Skeletal muscle tissue (tissue), 4 donors: Measurements from ENCODE around the gene MAGI1. TPM values are rescaled to one million over a fixed set of nuclear protein-coding genes. Genes with fewer than 3 reads are reported as not detected.

Experiments
- H3K27ac ChIP-seq: one replicate; pipeline ENCODE4 v1.7.0; 2013; ENCODE audit warnings: mild to moderate bottlenecking, low read depth, low read length, inconsistent platforms
- H3K27me3 ChIP-seq, 3 donors: one replicate each; pipeline ENCODE4 v1.7.0; 2013; ENCODE audit warnings: low read length in 3 of 3; ENCODE audit not compliant: control insufficient read depth in 3 of 3, insufficient read depth in 3 of 3
- H3K36me3 ChIP-seq, 3 donors: one replicate each; pipeline ENCODE4 v1.7.0; 2013; ENCODE audit warnings: low read length in 3 of 3; ENCODE audit not compliant: control insufficient read depth in 3 of 3, insufficient read depth in 3 of 3
- H3K4me1 ChIP-seq, 3 donors: one replicate each; pipeline ENCODE4 v1.7.0; 2013; ENCODE audit warnings: low read length in 3 of 3, mild to moderate bottlenecking in 3 of 3; ENCODE audit not compliant: control insufficient read depth in 3 of 3, insufficient read depth in 3 of 3
- H3K4me3 ChIP-seq, 3 donors: one replicate each; pipeline ENCODE4 v1.7.0; 2013; ENCODE audit warnings: low read length in 3 of 3
- H3K9ac ChIP-seq, 3 donors: one replicate each; pipeline ENCODE4 v1.7.0; 2013; ENCODE audit warnings: low read length in 3 of 3, mild to moderate bottlenecking in 3 of 3, moderate library complexity in 2 of 3, low read depth in 1 of 3
- H3K9me3 ChIP-seq, 3 donors: one replicate each; pipeline ENCODE4 v1.7.0; 2013; ENCODE audit warnings: low read length in 3 of 3; ENCODE audit not compliant: control insufficient read depth in 3 of 3
- total RNA-seq: library from RNA; depleted of rRNA; stranded (reverse); fragments of >200 nt; gene quantifications from one replicate; pipeline ENCODE4 v1.2.3, GENCODE V29; 2014
- donor health status: Osteomylitis.

MAGI1 gene
- total RNA-seq, 1 donor from 2014 or later = 23.5 TPM

GRCh38 chr3:65963787-65964677 lies 74.7 kb downstream of the MAGI1 start:
- H3K27me3 ChIP-seq = no peaks in the 10 kb centered on the region
- H3K4me3 ChIP-seq = no peak overlapping the region
- H3K9ac ChIP-seq = no peak overlapping the region
- H3K27ac ChIP-seq = no peak overlapping the region
- no peaks in the 10 kb centered on the region for H3K9me3 ChIP-seq
- H3K4me1 ChIP-seq = no peaks in the 10 kb centered on the region
- H3K36me3 ChIP-seq = no peaks in the 10 kb centered on the region

DNA sequence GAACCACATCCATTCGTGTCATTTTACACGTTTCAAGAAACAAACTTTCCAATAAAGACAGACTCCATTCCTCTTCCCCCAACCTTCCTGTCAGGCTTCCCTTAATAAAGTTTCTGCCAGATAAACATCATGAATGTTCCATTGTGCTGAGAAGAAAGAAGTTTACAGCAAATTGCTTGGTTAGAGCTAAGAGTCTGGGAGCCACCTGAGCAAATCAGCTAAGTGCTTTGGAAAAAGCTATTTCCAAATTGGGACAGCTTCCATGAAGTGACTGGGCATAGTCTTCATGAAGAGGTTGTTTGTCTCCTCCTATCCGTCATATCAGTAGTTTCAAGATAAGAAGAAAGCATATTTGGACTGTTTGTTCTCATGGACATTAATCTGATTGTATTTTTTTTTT lies 77.0 kb downstream of the MAGI1 start:
- Histone ChIP-seq H3K27ac (peak overlapping the region; percentile 36), H3K9me3 (no peaks in the 10 kb centered on the region), H3K4me1 (no peaks in the 10 kb centered on the region), H3K36me3 (no peaks in the 10 kb centered on the region), H3K9ac (no peak overlapping the region), H3K4me3 (no peak overlapping the region), H3K27me3 (no peaks in the 10 kb centered on the region)

DNA sequence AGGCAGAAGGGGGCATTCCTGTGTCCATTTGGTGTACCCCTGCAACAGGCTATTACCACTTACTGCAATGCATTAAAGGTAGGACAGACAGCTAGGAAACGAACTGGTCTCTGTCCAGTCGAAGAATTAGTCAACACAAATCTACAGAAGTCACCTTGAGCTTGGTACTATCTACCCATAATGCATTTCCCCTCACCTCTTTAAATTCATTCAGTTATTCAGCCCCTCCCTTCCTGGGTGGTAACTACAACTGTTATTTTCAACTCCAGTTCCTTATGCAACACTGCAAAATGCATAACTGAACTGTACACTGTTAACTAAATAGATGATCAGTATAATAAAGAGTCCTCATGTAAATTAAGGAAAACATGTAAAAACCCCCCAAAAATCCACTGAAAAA lies 77.6 kb downstream of the MAGI1 start:
- H3K4me3 ChIP-seq = no peak overlapping the region
- no peak overlapping the region for H3K9ac ChIP-seq
- peak overlapping the region; percentile 51 for H3K27ac ChIP-seq
- H3K27me3 ChIP-seq = no peaks in the 10 kb centered on the region
- H3K4me1 ChIP-seq = no peaks in the 10 kb centered on the region
- no peaks in the 10 kb centered on the region for H3K36me3 ChIP-seq
- H3K9me3 ChIP-seq = no peaks in the 10 kb centered on the region

DNA sequence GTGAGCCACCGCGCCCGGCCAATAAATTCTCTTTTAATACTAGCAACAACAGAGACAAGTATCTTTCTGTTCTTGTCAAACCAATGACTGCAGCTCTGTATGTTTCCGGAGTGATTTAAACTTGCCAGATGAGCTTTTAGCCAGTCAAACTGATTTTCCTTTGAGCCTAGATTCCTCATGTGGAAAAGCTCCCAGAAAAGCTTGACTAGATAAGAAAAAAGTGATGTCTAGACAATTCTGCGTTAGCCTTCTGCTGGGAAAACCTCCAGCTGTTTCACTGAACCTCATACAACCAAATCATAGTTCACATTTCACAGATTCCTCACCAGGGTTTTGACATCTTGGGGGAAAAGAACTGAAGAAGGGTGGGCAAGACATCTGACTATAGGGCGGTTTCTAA lies 78.6 kb downstream of the MAGI1 start:
- Histone ChIP-seq H3K4me3 (no peak overlapping the region), H3K27me3 (no peaks in the 10 kb centered on the region), H3K36me3 (no peaks in the 10 kb centered on the region), H3K27ac (peak overlapping the region; percentile 51), H3K9ac (no peak overlapping the region), H3K9me3 (no peaks in the 10 kb centered on the region), H3K4me1 (no peaks in the 10 kb centered on the region)

- Histone ChIP-seq H3K9me3 (no peaks in the 10 kb centered on the region), H3K36me3 (no peaks in the 10 kb centered on the region), H3K27me3 (no peaks in the 10 kb centered on the region), H3K4me1 (peaks cover 8 to 15% (median 15%) of the 10 kb centered on the region in 3 donors), H3K27ac (no peak overlapping the region), H3K9ac (no peak overlapping the region), H3K4me3 (no peak overlapping the region)
Measured at GRCh38 chr3:65958216-65958615, 80.5 kb downstream of the MAGI1 start.

DNA sequence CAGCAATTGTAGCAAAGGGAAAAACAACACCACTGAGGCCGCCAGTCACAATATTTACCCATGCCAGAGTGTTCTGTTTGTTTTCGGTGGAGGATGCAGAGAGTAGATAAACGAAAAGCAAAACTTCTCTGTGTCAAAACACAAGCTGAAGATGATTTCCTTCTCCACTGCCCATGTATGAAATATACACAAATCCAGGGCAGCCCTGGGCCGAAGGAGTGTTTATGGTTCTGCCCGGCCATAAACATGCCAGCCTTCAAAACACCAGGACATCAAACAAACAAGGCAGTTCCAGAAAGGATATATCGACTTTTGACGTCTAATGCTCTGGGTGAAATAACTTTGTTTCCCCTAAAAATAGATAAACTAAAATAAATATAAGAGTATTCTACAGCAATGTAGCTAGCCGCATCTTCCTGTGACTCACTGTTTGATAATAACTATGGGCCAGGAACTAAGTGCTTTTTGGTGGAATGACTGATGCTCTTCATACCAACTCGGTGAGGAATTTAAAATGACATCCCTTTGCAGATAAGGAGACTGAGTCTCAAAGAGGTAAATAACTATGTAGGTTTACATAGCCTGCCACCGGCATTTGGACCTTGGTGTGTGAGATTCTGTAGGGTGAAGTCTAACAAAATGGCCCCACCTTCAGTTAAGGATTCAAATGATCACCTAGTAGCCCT lies 82.8 kb downstream of the MAGI1 start:
- peaks cover 12 to 20% (median 15%) of the 10 kb centered on the region in 3 donors for H3K4me1 ChIP-seq
- no peak overlapping the region for H3K9ac ChIP-seq
- H3K27ac ChIP-seq = no peak overlapping the region
- H3K36me3 ChIP-seq = no peaks in the 10 kb centered on the region
- no peak overlapping the region for H3K4me3 ChIP-seq
- H3K27me3 ChIP-seq = no peaks in the 10 kb centered on the region
- no peaks in the 10 kb centered on the region for H3K9me3 ChIP-seq

- Histone ChIP-seq H3K4me1 (peaks cover 15 to 22% (median 17%) of the 10 kb centered on the region in 3 donors), H3K9ac (peak overlapping the region; percentile 37 to 63 (median 58)), H3K4me3 (peak overlapping the region; percentile 65 to 67 (median 67))
Measured at GRCh38 chr3:65953881-65954733, 84.6 kb downstream of the MAGI1 start.

DNA sequence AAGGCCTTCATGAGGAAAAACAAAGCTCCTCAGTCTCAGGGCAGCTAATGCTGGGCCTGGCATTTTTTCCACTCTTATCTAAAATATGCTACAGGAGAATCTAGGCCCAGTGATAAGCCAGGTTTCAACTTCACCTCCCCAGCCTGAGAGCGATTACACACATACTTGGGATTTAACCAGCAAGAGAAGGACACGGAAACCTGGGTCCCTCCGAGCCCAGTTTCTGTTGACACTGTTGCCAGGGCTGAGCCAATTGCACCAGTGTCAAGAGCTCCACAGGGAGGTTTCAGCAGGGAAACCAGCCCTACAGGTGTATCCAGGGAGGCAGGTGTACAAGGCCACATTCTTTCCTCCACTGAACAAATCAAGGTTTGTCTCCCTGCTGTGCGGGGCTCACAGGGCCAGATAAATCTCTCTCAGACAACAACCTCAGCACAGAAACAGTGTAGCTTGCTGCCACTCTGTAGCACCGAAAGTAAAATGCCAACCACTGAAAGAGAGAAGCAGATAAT lies 85.4 kb downstream of the MAGI1 start:
- no peaks in the 10 kb centered on the region for H3K9me3 ChIP-seq
- H3K36me3 ChIP-seq = no peaks in the 10 kb centered on the region
- H3K27ac ChIP-seq = peak overlapping the region; percentile 31
- peaks cover 15 to 29% (median 24%) of the 10 kb centered on the region in 3 donors for H3K4me1 ChIP-seq
- H3K9ac ChIP-seq = peak overlapping the region; percentile 0 to 63 (median 58)
- H3K27me3 ChIP-seq = no peaks in the 10 kb centered on the region
- H3K4me3 ChIP-seq = peak overlapping the region in 1 of 3 donors; percentile 18

More at GRCh38 chr3:65953881-65954733, 84.6 kb downstream of the MAGI1 start:
- H3K9me3 ChIP-seq = no peaks in the 10 kb centered on the region
- H3K27ac ChIP-seq = peak overlapping the region; percentile 31
- no peaks in the 10 kb centered on the region for H3K36me3 ChIP-seq
- no peaks in the 10 kb centered on the region for H3K27me3 ChIP-seq

DNA sequence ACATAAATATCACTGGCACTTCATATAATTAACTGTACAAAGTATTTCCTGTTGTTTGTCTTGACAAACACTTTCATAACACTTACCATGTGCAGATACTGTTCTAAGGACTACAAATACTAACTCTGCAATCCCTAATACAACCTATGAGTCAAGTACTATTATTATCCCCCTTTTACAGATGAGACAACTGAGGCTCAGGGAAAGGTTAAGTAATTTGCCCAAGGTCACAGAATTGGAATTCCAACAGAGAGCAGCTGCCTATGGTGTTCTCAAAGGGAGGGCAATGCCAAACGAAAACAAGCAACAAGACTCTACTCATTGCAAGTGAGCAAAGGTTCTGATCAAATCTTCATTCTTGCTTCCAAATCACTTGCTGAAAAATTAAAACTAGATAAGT lies 85.9 kb downstream of the MAGI1 start:
- H3K4me3 ChIP-seq = no peak overlapping the region
- no peaks in the 10 kb centered on the region for H3K36me3 ChIP-seq
- no peaks in the 10 kb centered on the region for H3K27me3 ChIP-seq
- no peak overlapping the region for H3K9ac ChIP-seq
- H3K4me1 ChIP-seq = peaks cover 15 to 29% (median 26%) of the 10 kb centered on the region in 3 donors
- H3K9me3 ChIP-seq = no peaks in the 10 kb centered on the region
- peak overlapping the region; percentile 31 for H3K27ac ChIP-seq
